NCI-H187 (cell line): ENCODE measurements around the gene BCDIN3D.

ENCODE experiments used
- DNase-seq, 2 experiments: peaks; one replicate each; lab custom pipeline; 2025; lab: John Stamatoyannopoulos, UW

Gene BCDIN3D

DNA sequence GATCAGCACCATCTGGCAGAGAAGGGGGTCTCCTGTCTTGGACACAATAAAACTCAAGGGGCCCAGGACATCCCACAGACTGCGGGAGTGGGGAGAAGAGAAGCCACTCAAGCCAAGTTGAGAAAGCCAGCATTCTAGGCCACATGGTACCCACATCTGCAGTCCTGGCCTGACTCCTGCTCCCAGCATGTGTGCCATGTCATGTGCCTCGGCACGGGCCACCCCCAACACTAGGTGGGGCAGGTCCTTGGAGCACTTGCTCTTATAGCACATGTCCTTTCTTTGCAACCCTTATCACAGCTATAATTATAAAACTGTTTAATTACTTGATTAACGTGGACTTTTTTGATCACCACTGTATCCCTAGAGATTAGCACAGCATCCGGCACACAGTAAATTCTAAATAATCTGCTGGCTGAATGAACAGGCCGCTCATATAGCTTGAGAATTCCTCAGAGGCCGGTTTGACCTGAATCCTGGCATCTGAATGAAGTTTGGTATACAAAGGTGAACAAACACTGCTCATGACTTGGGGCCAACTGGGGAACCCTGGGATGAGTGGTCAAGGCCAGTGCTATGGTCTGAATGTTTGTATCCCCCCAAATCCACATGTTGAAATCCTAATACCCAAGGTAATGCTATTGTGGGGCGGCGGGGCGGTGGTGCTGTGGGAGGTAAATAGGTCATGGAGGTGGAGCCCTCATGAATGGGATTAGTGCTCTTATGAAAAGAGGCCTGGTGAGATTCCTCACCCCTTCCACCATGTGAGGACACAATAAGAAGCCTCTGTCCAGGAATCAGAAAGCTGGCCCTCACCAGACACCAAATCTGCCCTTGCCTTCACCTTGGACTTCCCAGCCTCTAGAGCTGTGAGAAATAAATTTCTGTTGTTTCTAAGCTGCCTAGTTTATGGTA, 21.3 kb downstream of the BCDIN3D start:
- DNase-seq: no peak

DNA sequence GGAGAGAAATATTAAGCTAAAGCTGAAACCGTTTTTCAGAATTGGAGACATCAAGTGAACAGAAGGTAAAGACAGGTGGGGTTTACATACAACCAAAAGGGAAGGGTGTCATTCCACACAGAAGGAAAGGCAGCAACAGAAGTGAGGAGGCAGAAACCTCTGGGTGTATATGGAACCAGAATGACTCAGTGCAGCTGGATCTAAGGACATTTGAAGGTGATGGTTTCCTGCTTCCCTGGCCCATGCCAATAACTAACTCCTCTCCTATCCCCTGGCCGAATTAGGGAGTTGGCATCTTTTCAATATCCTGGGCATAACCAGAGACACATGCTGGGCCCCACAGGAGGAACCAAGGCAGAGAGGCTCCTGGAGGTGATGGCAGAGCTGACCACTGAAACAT, 23.1 kb downstream of the BCDIN3D start:
- DNase-seq: no peak

DNA sequence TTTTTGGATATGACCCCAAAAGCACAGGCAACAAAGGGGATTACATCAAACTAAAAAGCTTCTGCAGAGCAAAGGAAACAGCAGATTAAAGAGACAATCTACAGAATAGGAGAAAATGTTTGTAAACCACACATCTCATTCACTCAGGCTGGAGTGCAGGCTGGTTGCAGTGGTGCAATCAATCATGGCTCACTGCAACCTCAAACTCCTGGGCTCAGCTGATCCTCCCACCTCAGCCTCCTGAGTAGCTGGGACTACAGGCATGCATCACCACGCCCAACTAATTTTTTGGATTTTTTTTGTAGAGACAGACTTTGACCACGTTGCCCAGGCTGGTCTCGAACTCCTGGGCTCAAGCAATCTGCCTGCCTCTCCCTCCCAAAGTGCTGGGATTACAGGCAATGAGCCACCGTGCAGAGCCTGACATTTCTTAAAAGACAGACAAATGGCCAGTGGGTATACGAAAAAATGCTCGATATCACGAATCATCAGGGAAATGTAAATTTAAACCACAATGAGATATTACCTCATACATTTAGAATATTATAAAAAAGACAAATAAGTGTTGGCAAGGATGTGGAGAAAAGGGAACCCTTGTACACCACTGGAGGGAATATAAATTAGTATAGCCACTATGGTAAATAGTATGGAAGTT, 24.5 kb downstream of the BCDIN3D start:
- DNase-seq: no peak

DNA sequence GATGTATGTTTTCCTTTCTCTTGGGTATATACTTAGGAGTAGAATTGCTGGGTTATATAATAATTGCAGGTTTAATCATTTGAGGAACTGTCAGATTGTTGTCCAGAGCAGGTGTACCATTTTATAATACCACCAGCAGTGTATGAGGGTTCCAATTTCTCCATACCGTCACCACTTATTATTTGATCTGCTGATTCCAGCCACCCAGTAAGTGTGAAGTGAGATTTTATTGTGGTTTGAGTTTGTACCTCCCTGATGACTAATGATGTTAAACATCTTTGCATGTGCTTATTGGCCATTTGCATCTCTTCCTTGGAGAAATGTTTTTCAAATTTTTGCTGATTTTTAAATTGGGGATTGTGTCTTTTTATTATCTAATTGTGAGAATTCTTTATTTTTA, 29.8 kb downstream of the BCDIN3D start:
- DNase-seq: no peak

DNA sequence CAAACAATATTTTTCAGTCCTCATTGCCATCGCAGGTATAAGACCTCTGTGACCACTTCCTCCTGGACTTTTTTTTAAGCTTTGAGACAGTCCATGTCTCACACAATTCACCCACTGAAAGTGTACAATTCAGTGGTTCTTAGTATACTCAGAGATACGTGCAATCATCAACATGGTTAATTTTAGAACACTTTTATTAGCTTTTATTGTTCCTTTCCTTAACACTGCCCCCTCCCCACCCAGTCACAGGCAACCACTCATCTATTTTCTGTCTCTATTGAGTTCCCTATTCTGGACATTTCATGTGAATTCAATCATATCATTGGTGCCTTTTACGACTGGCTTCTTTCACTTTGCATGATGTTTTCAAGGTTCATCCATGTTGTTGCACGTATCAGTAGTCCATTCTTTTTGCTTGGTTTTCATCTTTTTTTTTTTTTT, 30.9 kb downstream of the BCDIN3D start:
- no peak for DNase-seq

DNA sequence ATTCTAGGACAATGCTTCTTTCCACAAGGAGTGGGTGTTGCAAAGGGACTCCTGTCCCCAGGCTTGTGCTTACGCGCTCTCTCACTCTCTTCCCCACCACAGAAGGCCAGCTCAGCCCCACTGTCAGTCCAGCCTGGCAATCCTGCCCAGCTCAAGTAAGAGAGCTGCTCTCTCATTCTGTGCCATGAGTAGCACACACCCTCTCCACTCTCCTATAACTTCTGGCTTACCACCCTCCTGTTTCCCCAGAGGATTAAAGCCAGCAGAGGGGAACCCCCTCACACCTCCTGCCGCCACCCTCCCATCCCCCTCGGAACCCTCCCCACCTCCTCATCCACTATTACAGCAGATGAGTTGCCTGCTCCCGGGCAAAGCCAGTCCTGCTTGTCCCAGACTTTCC, 31.8 kb downstream of the BCDIN3D start:
- DNase-seq: no peak

GRCh38 chr12:49809906-49810389, 33.0 kb downstream of the BCDIN3D start:
- DNase-seq: no peak

- DNase-seq: no peak
These were observed 33.5 kb downstream of the BCDIN3D start for GRCh38 chr12:49809381-49809905.

DNA sequence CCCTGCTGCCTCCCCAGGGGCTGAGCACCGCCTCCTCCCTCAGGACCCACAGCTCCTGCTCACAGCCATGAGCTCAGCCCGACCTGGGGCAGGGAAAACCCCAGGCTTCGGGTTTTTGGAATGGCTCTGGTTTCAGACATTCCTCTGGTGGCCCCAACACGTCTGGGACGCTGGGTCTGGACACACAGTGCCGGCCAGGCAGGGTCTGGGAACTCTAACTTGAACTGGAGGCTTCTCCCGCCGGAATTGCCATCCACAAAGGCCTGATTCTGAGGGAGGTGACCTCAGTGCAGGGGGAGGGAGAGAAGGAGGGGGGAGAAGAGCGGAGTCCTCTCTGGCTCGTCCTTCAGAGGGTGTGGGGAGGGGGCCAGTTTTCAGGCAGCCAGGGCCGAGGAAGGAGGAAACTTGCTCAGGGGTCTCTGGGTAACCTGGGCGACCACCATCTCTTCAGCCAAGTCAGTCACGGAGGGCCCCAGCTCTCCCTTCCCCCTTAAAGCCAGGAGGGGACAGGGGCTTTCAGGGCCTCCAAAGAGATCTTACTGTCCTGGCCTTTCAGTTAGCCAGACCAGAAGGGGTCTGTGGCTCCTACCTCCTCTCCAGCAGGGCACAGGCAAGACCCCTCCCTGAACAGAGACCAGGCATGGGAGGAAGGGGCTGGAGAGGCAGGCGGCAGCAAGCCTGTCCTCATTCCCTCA, 34.1 kb downstream of the BCDIN3D start:
- DNase-seq: no peak

DNA sequence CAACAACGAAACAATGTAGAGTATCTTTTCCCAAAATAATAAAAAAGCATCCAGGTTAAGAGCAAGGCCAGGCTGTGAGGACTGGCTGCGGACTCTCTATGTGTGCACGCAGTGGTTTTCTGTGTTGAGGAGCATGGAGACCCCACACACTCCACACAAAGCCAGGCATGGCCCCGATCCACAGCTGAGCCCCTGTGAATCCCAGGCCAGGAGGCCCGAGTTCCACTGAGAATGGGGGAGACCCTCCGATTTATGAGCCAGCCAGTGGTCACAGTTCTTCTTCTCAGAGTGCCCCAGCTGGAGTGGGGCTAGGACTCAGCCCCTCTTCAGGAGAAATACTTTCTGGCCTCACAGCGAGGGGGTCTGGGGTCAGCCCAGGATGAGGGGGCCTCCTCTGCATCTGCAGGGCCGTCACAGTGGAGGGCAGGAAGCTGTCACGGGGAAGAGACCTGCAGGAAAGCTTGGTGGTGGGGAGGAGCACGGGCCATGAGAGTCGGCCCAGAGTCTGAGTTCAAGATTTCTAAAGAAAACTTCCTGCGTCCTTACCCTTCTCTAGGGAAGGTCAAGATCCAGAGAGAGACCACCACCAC, 34.8 kb downstream of the BCDIN3D start:
- DNase-seq: no peak

DNA sequence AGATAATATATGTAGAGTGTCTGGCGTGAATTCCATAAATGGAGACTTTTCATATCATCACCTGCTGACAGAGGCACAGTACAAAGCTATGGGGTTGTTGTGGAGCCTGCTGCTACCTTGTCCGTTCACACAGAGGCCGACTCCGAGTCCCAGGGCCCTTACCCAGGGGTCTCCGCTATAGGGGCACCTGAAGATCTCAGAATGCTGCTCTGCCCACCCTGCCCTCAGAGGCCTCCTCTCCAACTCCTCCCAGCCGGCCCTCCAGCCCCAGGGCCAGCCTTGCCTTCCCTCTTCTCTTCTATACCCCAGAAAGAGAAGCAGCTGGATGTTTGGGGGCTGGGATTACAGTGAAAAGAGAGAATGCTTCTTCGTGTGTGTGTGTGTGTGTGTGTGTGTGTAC, 36.0 kb downstream of the BCDIN3D start:
- no peak for DNase-seq

DNA sequence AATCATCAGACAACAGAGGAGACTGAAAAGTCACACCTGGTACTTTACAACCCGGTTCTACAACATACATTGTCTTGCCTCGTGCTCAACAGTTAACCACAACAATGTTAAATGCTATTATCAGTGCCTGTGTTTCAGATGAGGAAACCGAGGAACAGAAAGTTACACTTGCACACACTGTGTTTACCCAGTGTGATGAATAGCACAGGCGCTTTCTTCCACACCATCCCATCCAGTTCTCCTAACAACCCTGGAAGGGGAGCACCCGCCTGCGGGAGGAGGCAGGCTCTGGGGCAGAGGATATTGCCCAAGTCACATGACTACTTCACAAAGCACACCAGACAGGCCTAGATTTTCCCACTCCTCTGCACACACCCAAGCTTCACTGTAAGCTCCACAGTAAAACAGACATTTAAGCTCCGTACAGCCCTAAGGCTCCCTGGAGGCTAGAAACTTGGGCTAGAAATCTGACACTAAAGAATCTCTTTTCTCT, 36.5 kb downstream of the BCDIN3D start:
- DNase-seq: no peak

- DNase-seq: no peak
These were observed 37.5 kb downstream of the BCDIN3D start for GRCh38 chr12:49805409-49805808.

- DNase-seq: no peak
These were observed 38.1 kb downstream of the BCDIN3D start for GRCh38 chr12:49804821-49805220.

- DNase-seq: no peak
These were observed 39.0 kb downstream of the BCDIN3D start for GRCh38 chr12:49803693-49804450.

DNA sequence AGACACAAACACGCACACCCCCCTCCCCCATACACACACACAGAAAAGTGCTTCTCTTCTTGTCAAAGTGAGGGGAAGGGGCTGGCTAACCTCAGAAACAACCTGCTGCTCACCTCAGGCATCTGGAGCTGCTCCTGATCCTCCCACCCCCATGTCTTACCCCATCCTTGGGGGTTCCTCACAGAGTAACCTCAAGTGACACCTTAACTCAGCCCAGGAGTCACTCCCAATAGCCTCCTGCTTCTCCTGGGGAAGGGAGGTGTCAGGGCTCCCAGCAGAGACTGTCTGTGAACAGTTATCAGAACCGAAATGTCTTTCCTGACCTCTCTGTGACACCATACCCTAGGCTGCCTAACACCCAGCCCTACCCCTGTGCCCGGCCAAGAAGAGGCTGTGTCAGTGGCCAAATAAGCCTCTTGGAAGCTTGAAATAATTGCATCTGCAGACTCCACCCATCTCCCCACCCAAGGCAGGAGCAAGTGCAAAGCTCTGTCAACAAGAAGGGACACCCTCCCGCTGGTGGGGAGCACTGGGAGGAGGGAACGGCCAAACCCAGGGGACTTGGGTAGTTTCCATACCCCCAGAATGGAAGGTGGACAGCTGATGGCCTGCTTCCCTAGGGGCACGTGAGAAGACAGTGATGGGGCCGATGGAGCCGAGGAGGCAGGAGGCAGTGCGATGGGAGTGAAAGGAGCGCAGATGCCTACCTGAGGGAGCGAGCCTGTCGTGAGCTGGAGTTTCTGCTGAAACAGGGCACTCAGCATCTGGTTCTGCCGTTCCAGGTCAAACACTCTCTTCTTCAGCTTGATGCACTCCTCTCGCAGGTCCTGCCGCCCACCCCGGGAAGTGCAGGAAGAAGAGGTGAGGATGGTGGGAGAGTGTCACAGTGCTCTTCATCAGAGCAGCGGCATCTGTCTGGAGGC, 41.5 kb downstream of the BCDIN3D start:
- no peak for DNase-seq

GRCh38 chr12:49800421-49801140, 42.3 kb downstream of the BCDIN3D start:
- no peak for DNase-seq

DNA sequence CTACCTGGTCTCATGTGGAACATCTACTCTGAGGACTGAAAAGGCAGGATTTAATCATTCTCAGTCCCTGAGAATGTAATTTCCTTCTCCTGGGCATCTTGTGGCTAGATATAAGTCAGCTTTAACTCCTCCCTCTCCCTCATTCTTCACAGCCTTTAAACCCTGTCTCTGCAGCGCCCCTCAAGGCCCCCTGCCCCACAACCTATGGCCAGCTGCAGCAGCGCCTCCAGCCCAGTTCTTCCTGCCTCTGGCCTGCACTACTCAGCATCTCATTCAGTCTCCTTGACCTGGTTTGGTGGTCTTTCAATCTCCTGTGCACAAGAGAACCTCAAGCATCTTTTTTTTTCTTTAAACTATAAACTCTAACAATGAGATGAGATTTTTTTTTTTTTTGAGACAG, 44.0 kb downstream of the BCDIN3D start:
- DNase-seq: no peak

GRCh38 chr12:49798248-49798647, 44.7 kb downstream of the BCDIN3D start:
- no peak for DNase-seq
